Left kidney (tissue), 8 donors: ENCODE measurements around the gene C1orf159. TPM values are rescaled to one million over a fixed set of nuclear protein-coding genes. Genes with fewer than 3 reads are reported as not detected.
A peak's percentile ranks its signal among the peaks of the same experiment; 100 is the strongest.
"Not testable (repeated sequence)": the region's sequence is repeated elsewhere in the genome, so short reads cannot be mapped to it uniquely, and the experiment has no call there.

Experiments used
- DNase-seq: peaks from one replicate; pipeline ENCODE4 v3.0.0-alpha.2; 2013
- long read RNA-seq, 8 donors: transcript quantifications; one replicate each; lab custom pipeline, GENCODE V29; 2026
- polyA plus RNA-seq: library from polyadenylated mRNA; unstranded; fragments of 120-200 nt; gene quantifications from one replicate; pipeline ENCODE4 v1.2.1, GENCODE V29; 2013; ENCODE audit not compliant: insufficient read length

Gene C1orf159
- polyA plus RNA-seq = 9.4 TPM
- long read RNA-seq, donor 1, partial matches to known transcripts = 0 of 2 reads
- long read RNA-seq, donor 1, other reads (novel, unspliced or antisense) = 0 of 2 reads
- long read RNA-seq, donor 2 = 0 reads
- long read RNA-seq, donor 3, partial matches to known transcripts = 11 of 11 reads
- long read RNA-seq, donor 3, other reads (novel, unspliced or antisense) = 0 of 11 reads
- long read RNA-seq, donor 4 = 0 reads
- long read RNA-seq, donor 5, partial matches to known transcripts = 0 of 2 reads
- long read RNA-seq, donor 5, other reads (novel, unspliced or antisense) = 0 of 2 reads
- long read RNA-seq, donor 6, partial matches to known transcripts = 0 of 5 reads
- long read RNA-seq, donor 6, other reads (novel, unspliced or antisense) = 0 of 5 reads
- long read RNA-seq, donor 7 = 0 reads
- long read RNA-seq, donor 8 = 0 reads

DNA sequence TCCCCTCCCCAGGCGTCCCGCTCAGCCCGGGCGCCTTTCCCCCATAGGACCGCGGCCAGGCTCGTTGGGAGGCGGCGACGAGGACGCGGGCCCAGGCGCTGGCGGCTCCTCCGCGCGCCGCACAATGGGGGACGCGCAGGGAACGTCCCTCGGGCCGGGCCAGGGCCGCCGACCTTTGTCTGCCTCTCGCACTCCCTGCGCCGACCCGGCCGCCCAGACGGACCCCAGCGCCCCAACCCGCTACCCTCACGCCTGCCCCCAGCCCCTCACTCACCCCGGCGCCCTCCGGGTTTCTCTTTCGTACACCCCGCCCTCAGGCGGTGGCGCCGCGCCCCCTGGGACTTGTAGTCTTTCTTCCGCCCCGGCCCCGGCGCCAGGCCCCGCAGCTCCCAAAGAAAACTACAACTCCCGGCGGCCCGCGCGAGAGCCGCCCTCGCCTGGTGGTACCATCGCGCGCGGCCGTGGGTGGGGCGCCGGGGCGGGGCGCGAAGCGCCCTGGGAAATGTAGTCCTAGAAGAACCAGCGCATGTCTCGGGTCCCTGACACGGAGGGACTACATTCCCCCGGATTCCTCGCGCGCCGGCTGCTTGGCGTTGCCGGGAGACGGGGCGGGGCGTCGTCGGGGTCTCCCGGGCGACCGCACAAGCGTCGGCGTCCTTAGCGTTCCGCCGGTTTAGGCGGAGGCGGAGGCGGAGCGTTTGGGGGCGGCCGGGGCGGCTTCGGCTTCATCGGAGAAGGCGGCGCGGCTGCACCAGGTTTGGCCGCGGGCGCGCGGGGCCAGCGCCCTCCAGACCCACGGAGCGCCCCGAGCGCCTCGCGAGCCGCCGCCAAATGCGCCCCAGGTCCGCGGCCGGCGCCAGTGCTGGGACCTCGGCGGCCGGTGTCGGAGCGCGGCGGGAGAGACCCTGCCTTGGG, at the start of gene C1orf159:
Gene C1orf159, minus strand, starts transcription at position 304 of the 915 bp plus-strand sequence. CDS start 24,546 bp downstream, outside the sequence.
- peak; percentile 98 for DNase-seq

DNA sequence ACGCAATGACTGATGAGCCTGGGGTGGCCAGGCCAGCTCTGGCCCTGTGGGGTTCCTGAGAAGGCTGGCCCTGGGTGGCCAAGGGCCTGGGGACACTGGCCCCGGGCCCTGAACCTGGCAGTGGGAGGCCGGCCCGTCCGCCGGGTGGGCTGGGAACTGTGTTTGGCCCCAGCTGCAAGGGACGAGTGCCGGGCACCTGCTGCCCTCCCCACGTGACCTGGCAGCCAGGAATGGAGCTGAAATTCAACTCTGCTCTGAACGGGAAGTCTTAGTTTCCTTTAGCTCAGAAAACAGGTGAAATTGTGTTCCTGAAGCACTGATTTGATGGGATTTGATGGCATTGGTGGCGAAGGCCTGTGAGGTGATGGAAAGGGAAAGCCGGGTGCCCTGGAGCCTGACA, 49.6 kb upstream of the C1orf159 start:
- DNase-seq = no peak

DNA sequence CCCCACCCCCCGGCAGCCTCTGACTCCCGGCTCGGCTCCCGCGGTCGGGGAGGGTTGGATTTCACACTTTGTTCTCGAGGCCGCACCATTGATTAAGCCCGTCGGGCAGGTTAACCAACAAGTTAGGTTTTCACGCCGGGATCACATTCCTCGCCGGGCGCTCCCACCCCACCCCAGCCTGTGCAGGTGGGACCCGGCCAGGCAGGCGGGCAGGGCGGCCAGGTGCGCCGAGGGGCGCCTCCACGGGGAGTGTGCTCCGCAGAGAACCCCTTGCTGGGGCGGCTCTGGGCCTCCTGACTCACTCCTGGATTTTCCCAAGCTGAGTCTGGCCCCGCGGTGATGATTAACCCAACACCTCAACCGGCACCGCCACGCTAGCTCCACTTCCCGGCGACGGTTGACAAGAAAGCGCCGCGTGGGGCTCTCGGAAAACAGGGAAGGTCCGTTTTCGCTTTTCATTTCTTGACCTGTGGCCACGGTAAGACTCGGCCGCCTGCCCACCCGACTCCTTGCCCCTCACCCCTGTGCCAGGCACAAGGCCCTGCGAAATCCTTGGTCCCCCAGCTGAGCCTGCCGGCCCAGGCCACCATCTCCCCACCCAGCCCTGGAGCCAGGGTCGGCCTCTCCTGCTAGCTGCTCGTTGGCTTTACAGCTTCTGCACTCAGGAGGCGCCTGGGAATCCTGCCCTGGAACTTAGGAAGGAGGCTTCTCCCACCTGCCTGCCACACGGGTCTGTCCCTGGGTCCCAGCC, 49.0 kb upstream of the C1orf159 start:
- no peak for DNase-seq

DNA sequence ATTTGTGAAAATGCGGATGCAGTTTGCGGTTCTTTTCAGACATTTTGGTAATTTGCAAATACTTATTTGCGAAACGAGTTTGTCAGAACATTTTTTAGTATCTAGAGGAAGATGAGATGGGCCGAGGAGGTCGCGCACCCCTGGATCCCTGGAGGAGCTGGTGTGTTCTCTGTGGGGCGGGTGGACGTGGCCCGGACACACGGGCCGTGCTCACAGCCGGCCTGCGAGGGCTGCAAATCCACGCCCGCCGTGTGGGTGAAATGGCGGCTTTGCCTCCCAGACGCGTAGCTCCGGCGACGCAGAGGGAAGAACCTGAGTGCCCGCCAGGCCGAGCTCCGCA, 48.4 kb upstream of the C1orf159 start:
- DNase-seq = no peak

DNA sequence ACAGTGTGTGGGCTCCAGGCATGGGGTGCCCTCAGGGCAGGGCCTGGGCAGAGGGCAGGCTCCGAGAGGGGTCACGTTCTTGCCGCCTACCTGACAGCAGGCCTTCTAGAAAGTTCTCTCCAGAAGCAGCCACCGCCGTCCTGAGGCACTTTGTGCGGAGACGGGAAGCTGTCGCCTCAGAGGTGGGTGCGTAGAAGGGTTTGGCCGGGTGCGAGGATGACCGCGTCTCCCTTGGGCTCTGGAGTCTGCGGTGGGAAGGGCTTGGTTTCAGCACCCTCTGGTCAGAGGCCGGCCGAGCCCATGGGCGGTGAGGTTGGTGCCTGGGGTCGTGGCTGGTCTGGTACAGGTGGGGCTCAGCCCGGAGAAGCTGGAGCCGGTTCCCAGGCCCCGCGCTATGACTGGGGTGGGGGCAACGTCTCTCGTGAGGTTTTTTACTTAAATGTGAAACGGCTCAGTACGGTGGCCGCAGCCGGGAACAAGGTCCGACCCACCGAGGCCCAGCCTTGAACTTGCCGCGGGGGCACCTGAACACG, 47.7 kb upstream of the C1orf159 start:
- no peak for DNase-seq

DNA sequence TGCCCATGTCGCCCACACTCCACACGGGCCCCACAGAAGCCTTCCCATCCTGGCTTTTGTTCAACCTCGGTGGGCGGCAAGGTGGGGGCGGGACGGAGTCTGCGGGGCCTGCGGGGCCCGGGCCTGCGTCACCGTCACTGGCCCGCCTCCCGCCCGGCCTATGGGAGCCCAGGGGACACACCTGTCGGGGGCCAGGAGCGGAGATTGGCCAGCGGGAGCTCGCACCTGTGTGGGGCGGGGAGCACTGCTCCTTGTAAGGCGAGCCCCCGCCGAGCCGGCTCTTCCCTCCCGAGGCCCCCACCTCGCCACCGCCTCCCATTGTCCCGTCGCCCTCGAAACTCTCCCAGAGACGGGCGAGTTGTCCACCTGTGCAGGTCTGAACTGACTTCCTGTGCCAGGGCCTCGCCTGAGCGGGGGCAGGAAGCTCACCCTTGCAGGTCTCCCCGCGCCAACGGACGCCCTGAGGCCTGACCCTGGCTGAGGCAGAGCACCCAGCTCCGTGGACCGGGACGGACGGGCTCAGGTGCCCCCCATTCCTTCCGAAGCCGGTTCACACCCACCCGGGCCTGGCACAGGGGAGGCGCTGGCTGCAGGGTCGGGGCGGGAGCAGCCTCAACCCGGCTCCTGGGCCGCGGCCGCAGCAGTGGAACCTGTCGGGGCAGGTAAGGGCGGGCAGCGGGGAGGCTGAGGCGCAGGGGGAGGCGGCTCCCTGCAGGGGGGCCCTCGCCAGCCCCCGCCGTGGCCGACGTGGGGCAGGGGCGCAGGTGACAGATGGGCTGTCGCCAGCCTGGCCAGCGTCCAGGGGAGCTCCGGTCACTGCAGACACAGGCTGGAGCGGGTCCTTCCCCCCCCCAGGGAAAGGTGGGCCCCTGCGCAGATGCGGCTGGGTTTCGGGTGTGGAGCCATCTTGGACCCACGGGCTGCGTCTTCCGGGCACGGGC, 47.0 kb upstream of the C1orf159 start:
- no peak for DNase-seq

DNA sequence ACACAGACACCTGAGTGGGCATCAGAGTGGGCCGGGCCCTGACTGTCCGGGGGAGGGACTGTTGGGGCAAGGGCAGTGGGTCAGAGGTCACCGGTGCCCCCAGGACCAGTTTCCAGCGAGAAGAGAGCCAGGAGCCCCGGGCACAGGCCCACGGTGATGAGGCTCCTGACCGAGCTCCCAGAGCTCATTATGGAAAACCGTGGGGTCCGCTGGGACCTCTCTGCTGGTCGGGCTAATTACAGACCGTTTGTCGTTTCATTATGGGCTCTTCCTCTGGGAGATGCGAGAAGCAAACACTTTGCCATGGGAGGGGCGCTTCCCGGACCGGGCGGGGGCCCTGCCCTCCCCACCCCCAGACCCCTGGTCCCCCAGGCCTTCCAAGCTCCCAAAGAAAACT, 45.8 kb upstream of the C1orf159 start:
- no peak for DNase-seq

DNA sequence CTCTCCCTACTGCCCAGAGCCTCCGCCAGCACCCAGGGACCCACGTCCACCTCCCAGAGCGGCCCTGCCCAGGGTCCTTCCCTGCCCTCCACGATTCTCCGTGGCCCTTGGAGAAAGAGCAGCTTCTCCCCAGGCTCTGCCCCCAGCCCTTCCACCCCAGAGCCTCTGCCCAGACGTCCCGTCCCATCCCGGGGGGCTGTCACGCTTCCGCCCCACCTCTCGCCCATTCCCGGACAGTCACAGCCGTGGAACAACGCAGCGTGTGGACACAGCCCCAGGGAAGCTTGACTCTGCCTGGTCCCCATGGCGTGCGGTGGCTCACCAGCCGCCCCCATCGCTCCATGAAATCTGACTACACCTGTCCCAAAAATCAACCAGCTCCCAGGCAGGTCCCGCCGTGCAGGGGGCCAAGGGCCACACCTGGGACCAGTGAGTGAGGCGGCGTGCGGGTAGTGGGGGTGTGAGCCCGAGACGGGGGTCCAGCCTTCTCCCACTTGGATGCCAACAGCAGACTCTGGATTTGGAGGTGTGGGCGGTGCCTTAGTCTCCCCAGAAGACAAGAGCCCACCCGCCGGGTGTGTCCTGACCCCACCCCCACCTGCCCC, 45.3 kb upstream of the C1orf159 start:
- no peak for DNase-seq

DNA sequence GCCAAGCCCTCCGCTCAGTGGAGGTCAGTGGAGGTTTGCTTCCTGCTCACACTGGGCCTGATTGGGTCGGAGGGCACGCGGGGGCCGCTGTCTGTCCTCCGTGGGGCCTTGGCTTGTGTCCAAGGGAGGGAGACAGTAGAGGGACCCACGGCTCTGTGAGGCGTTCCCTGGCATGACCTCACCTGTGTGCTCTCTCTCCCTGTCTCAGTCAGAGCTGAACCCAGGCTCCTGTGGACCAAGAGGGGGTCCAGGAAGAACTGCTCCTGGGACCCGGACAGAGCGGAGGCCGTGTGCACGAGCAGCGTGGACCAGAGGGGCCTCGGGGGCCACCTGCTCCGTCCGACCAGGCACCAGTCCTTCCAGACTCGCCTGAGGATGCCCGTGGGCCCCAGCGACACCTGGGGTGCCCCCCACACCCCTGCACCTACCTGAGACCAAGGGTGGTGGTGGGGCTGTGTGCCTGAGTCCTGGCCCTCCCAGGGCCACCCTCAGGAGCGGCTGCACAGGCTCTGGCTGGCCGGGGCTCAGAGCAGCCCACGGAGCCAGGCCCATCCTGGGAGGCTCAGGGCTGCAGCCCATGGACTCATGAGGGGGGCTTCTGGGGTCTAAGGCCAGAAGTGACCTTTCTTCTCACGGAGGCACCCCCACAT, 44.5 kb upstream of the C1orf159 start:
- DNase-seq = no peak

DNA sequence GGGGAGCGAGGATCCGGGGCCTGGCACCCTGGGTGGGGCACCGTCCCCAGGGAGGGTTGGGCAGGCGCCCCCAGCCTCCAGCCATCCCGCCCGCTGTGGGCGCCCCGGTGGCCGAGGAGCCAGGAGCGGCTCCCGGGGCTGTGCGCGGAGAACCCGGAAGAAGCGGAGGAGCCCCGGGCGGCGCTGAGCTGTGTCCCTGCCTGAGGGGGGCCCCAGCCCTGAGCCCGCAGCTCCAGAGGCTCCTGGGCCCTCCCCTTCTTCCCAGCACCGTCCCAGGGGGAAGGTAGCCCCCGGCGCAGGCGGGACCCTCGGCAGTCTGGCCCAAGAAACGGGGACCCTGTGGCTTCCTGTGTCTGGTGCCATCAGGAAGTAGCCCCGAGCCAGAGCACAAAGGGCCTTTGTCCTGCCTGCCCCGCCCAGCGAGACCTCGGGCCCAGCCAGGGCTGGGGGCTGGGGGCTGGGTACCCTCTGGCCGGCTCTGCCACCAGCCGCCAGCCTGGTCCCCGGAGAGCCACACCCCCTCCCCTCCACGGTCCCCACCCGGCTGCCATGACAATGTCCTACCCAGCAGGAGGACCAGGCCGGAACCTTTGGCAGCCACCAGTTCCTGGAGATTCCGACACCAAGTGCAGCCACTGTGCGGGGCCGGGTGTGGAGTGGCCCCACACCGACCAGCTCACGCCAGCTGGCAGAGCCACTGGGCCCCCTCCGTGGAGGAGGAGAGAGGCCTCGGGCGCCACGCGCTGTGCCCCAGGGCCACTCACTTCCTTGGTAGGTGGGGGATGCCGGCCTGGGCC, 42.2 kb upstream of the C1orf159 start:
- DNase-seq = no peak

DNA sequence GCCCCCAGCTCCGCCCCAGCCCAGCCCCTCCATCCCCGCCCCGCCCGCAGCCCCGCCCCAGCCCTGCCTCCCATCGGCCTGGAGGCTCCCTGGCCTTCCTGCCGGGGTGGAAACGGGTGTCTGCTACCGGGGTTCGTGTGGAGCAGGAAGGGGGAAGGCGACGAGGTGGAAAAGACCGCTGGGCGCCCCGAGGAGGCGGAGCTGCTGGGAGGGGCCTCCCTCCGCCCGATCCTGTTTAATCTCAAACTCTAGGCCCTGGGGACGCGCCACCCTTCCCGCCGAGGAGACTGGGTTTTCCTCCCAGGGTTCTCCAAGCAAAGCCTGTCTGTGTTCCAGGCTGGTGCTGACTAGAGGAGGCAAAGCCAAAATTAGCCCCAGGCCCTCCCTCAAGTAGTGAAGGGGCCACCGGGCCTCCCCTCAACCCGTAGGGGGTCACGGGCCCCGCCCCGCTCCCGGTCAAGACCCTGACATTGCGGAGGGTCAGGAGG, 41.6 kb upstream of the C1orf159 start:
- DNase-seq = peak; percentile 68

DNA sequence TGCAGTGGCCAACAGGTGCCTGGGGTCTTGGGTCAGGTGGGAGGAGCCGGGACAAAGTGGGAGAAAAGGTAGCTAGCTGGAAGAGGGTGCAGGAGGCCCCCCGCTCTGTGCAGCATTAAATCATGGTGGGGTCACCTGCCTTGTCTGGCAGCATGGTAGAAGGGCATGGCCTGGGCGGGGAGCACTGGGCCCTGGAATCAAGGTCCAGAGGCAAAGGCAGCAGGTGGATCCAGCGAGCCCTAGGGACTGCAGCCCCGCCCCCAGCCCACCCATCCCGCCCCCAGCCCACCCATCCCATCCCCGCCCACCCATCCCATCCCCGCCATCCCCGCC, 41.1 kb upstream of the C1orf159 start:
- no peak for DNase-seq

DNA sequence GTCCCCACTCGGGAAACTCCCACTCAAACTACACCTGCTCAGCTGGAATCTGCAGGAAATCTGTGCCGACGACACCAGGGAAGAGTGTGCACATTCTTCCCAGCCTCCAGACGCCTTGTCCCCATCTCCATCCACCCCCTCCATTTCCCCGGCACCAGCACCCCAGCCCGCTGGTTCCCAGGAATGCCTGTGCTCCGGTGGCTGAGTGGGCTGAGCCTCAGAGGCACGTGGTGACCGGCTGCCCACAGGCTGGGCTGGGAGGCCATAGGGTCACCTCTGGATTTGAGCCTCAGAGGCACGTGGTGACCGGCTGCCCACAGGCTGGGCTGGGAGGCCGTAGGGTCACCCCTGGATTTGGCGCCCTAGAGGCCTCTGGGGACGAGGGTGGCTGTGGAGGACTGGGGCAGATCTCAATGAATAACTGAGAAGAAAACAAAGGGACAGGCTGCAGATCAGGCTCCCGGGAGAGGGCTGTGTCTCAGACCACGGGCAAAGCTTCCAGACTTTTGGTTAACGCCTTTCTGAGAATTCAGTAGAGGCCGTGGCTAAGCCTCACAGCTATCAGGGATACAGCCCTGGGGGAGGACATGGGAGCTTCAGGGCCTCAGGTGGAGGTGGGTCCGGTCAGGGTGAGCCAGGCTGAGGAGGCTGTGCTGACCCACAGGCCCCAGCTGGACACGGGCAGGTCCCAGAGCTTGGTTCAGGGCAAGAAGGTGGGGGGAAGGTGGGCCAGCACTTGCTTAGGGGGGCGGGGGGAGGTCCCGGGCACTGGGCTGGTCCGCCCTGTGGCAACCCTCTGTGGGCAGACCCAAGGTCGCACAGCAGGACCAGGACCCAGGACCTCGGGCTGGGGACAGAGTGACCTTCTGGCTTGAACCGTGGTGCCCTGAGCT, 40.5 kb upstream of the C1orf159 start:
- no peak for DNase-seq

DNA sequence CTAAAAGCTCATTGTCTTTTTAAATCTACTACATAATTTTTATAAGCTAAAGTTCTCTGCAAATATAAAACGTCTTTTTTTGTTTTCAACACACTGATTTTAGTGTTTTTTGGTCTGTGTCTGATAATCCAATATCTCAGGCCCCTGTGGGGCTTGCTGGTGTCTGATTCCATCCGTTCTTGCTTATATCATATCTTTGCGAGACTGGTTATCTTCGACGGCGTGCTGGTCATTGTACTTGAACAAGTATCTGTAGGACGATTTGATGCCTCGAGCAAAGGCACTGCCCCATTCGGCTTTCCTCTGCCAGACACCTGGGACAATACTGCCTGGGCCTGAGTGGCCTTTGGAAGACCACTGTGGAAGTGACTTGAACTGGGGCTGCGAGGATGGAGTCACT, 39.4 kb upstream of the C1orf159 start:
- DNase-seq = no peak

DNA sequence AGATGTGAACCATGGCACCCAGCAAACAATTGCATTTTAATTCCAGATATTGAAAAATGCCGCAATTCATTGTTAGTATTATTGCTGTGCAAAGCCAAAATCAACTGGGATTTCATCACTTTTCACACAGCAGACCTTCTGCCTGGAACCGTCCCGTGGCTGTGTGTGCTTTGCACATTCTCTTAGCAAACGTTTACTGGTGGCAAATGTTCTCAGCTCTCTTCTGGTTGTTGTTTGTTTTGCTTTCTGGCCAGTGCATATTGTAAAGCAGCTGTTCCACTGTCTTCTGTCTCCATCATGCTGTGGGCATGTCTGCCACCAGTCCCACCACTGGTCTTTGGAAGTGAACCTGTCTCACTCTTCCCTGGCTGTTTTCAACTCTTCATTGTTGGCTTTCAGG, 38.0 kb upstream of the C1orf159 start:
- DNase-seq = no peak

DNA sequence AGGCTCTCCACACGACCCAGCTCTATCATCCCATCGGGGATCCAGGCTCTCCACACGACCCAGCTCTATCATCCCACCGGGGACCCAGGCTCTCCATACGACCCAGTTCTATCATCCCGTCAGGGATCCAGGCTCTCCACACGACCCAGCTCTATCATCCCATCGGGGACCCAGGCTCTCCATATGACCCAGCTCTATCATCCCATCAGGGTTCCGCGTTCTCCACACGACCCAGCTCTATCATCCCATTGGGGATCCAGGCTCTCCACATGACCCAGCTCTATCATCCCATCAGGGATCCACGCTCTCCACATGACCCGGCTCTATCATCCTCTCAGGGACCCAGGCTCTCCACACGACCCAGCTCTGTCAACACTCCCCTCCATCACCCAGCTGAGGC, 37.3 kb upstream of the C1orf159 start:
- not testable (repeated sequence) for DNase-seq

DNA sequence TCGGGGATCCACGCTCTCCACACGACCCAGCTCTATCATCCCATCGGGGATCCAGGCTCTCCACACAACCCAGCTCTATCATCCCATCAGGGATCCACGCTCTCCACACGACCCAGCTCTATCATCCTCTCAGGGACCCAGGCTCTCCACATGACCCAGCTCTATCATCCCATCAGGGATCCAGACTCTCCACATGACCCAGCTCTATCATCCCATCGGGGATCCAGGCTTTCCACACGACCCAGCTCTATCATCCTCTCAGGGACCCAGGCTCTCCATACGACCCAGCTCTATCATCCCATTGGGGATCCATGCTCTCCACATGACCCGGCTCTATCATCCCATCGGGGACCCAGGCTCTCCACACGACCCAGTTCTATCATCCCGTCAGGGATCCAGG, 36.5 kb upstream of the C1orf159 start:
- not testable (repeated sequence) for DNase-seq

DNA sequence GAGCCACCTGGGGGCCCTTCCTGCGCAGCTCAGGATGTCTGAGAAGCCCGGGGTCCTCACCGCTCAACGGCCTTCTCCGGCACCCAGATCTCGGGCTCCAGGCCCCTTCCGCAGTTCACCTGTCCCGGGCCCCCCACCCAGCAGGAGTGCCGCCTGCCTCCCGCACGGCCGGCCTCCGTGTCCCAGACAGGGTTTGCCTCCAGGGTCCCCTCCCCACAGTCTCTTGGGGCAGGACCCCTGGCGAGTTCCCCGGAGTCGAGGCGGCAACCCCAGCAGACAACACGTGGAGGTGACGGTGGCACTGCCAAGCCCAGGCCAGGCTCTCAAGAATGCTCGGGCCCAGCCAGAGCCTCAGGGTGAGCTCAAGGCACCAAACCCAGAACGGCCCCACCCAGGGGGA, 35.4 kb upstream of the C1orf159 start:
- DNase-seq = no peak
